GM12878 (cell line): ENCODE data around the gene NISCH. TPM values are rescaled to one million over a fixed set of nuclear protein-coding genes. Genes with fewer than 3 reads are reported as not detected.

Source experiments
- ATAC-seq: fragments of 200-7000 bp; cut with Tn5 transposase; 3 replicates; pipeline ENCODE4 v1.9.1; 2020; ENCODE audit warnings: mild to moderate bottlenecking, moderate library complexity
- BruUV-seq: library from RNA; stranded (reverse); fragments of 400-500 nt; replicated peaks from 2 replicates; lab custom pipeline; 2021; lab: Mats Ljungman, UMichigan
- CTCF ChIA-PET: fragments of 300-600 bp; sonication (Branson Sonifier 250); formaldehyde crosslinking; extraction: SDS; loops from one replicate; lab custom pipeline; 2021; ENCODE audit warnings: inconsistent platforms; lab: Yijun Ruan, JAX
- POLR2A ChIA-PET: fragments of 350-600 bp; formaldehyde crosslinking; extraction: SDS; loops from one replicate; lab custom pipeline; 2021; ENCODE audit warnings: inconsistent platforms; lab: Charles Lee
- RAD21 ChIA-PET: fragments of 300-600 bp; sonication (Branson Sonifier 250); formaldehyde crosslinking; loops from one replicate; lab custom pipeline; 2023; ENCODE audit warnings: antibody characterized with exemption; ENCODE audit not compliant: unreplicated experiment; lab: Charles Lee
- SMC1A ChIA-PET: fragments of 300-600 bp; sonication (Branson Sonifier 250); formaldehyde crosslinking; loops from one replicate; lab custom pipeline; 2023; ENCODE audit not compliant: unreplicated experiment, uncharacterized antibody; lab: Charles Lee
- DNase-seq: peaks from one replicate; pipeline ENCODE4 v3.0.0-alpha.2; 2011; ENCODE audit warnings: low read depth, low spot score
- FAIRE-seq: peaks from 3 replicates; lab custom pipeline; 2011; peaks lifted over from hg19 to GRCh38; lab: Jason Lieb, UNC
- H2AFZ ChIP-seq: 2 replicates; pipeline ENCODE4 v1.6.0; 2011; ENCODE audit warnings: low read depth, low read length, control low read depth; ENCODE audit not compliant: control insufficient read depth
- H3K27ac ChIP-seq: 2 replicates; pipeline ENCODE4 v1.5.1; 2011; ENCODE audit warnings: control low read depth; ENCODE audit not compliant: control insufficient read depth, insufficient read depth
- H3K27me3 ChIP-seq, 2 experiments: replicated peaks in 1 of 2; 2 replicates each; pipeline versions ENCODE4 v1.6.0 to v1.6.1; 2011; ENCODE audit warnings: low read length in 1 of 2; ENCODE audit not compliant: control insufficient read depth in 2 of 2, insufficient read depth in 2 of 2
- H3K36me3 ChIP-seq, 2 experiments: 2 replicates each; pipeline ENCODE4 v1.5.1; 2011; ENCODE audit warnings: low read length in 1 of 2; ENCODE audit not compliant: control insufficient read depth in 2 of 2, insufficient read depth in 2 of 2
- H3K4me1 ChIP-seq: 2 replicates; pipeline ENCODE4 v1.6.1; 2011; ENCODE audit warnings: mild to moderate bottlenecking, low read length, moderate library complexity, mixed read lengths; ENCODE audit not compliant: control insufficient read depth, insufficient read depth
- H3K4me2 ChIP-seq: 2 replicates; pipeline ENCODE4 v1.6.0; 2011; ENCODE audit warnings: control low read depth; ENCODE audit not compliant: control insufficient read depth, insufficient read depth
- H3K4me3 ChIP-seq: fragments of 200-600 bp; sonication (generic); 2 replicates; pipeline ENCODE4 v1.5.1; 2016
- H3K79me2 ChIP-seq: 2 replicates; pipeline ENCODE4 v1.6.0; 2011; ENCODE audit warnings: low read length; ENCODE audit not compliant: control insufficient read depth, insufficient read depth
- H3K9ac ChIP-seq: 2 replicates; pipeline ENCODE4 v1.8.0; 2011; ENCODE audit warnings: low read length, control low read depth, mixed read lengths; ENCODE audit not compliant: control insufficient read depth, insufficient read depth
- H3K9me3 ChIP-seq: replicated peaks from 3 replicates; pipeline ENCODE4 v1.5.1; 2011; ENCODE audit warnings: mild to moderate bottlenecking, low read length; ENCODE audit not compliant: control insufficient read depth, insufficient read depth
- H4K20me1 ChIP-seq: 2 replicates; pipeline ENCODE4 v1.6.0; 2011; ENCODE audit not compliant: control insufficient read depth, insufficient read depth
- CREM ChIP-seq: IDR thresholded peaks from 2 replicates; pipeline ENCODE4 v1.6.1; 2014; ENCODE audit warnings: antibody characterized with exemption, low read depth
- EP300 ChIP-seq, 2 experiments: fragments of 150-350 bp in 1 of 2; IDR thresholded peaks; 2 replicates each; pipeline ENCODE4 v1.6.1; 2011 to 2012; ENCODE audit warnings: low read depth in 2 of 2, low read length in 2 of 2, borderline replicate concordance in 1 of 2, improper control_type of control experiment in 1 of 2, inconsistent platforms in 1 of 2; ENCODE audit not compliant: control insufficient read depth in 1 of 2
- IKZF2 ChIP-seq, 2 experiments: fragments of 450-650 bp; IDR thresholded peaks; 2 replicates each; pipeline ENCODE4 v1.6.1; 2017; ENCODE audit warnings: mild to moderate bottlenecking in 2 of 2, moderate library complexity in 2 of 2
- RAD21 ChIP-seq: IDR thresholded peaks from 2 replicates; pipeline ENCODE4 v1.6.1; 2011; ENCODE audit warnings: mild to moderate bottlenecking, low read depth, low read length, moderate library complexity; ENCODE audit not compliant: insufficient read depth
- RELB ChIP-seq: fragments of 450-650 bp; IDR thresholded peaks from 2 replicates; pipeline ENCODE4 v1.6.1; 2017; ENCODE audit warnings: low read depth, mild to moderate bottlenecking, moderate library complexity
- REST ChIP-seq: IDR thresholded peaks from 2 replicates; pipeline ENCODE4 v1.6.1; 2012; ENCODE audit warnings: mild to moderate bottlenecking, low read depth, low read length
- SP1 ChIP-seq: IDR thresholded peaks from one replicate; pipeline ENCODE4 v1.6.1; 2011; ENCODE audit warnings: low read depth, low read length
- TAF1 ChIP-seq: IDR thresholded peaks from 2 replicates; pipeline ENCODE4 v1.6.1; 2011; ENCODE audit warnings: mild to moderate bottlenecking, low read depth, low read length, borderline replicate concordance
- USF1 ChIP-seq: IDR thresholded peaks from 2 replicates; pipeline ENCODE4 v1.6.1; 2011; ENCODE audit warnings: borderline replicate concordance, low read depth, mild to moderate bottlenecking, moderate library complexity, mixed read lengths, low read length; ENCODE audit not compliant: insufficient read depth; ENCODE audit errors: extremely low read length
- WGBS: methylation state at CpG from one replicate; pipeline ENCODE4 v1.1.6; 2016; ENCODE audit warnings: low lambda C conversion rate; ENCODE audit not compliant: insufficient replicate concordance, insufficient coverage; ENCODE audit errors: missing lambda C conversion rate; 5-methylcytosine and 5-hydroxymethylcytosine counted together
- in situ Hi-C: fragments of 300-500 bp; cut with MboI; formaldehyde crosslinking; loops from 9 replicates; pipeline ENCODE4 v1.14.3; 2018; ENCODE audit warnings: mixed read lengths
- intact Hi-C: fragments of 100-400 bp; cut with micrococcal nuclease; formaldehyde crosslinking; loops from one replicate; pipeline ENCODE4 v1.14.2; 2022; ENCODE audit not compliant: unreplicated experiment
- polyA plus RNA-seq, 11 experiments: library from polyadenylated mRNA; depleted of rRNA in 4 of 11; unstranded in 6 of 11; stranded (reverse) in 5 of 11; fragments of >200 nt; fragmentation: Nextera tagmentation in 4 of 11; fragmentation: Illumina TruSeq in 1 of 11; extraction: Ambion mirVana in 4 of 11; extraction: Trizol in 1 of 11; gene quantifications; 1 replicate in 1 of 11; 2 replicates in 10 of 11; pipeline versions ENCODE4 v1.2.1 to v1.2.3, GENCODE V29; 2011 to 2016; ENCODE audit warnings: inconsistent platforms in 2 of 11, missing spikeins in 2 of 11, low read depth in 1 of 11
- total RNA-seq, 4 experiments: library from RNA; depleted of rRNA in 3 of 4; stranded (reverse); fragments of >200 nt in 3 of 4; fragmentation: Illumina TruSeq in 1 of 4; extraction: Trizol in 1 of 4; gene quantifications; 2 replicates each; pipeline versions ENCODE4 v1.2.1 to v1.2.3, GENCODE V29; 2013 to 2021

Gene NISCH
- total and polyA plus RNA-seq, 10 of the 15 experiments (the other 5 are each of a cell fraction or from before 2014, with no cell fraction given): 0.76 to 52.5 (median 24.6) TPM

DNA sequence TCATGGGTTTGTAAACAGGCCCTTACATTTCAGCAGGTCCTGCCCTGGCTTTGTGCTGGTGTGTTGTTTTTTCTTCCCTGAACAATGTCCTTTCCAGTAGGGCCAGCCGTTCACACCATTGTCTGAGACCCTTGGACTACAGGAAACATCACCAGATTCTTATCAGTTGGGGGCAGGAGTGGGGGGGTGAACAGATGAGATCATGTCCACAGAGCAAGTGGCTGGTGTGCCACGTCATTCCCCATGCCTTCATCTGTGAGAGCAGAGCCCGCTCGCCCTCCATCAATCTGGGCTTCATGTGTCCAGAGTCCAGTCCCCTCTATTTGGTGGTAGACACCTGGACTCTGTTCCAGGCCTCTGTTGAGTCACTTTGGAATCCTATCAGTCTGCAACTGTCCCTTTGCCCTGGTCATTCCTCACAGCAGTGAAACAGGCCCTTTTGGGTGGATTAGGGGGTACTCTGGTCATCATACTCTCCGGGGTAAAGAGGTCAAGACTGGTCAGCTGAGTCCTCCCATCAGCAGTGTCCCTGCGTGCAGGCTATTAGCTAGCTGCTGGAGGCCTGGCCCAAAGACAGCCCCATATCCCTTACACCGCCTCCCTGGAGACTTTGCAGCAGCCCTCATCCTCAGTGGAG is 25.5 kb upstream of the NISCH start:
- Histone ChIP-seq H3K4me1 (no peaks in the 10 kb centered on the region), H3K9me3 (no peaks in the 10 kb centered on the region), H4K20me1 (no peaks in the 10 kb centered on the region), H3K36me3 (no peaks in the 10 kb centered on the region), H3K4me3 (no peak overlapping the region), H3K79me2 (no peaks in the 10 kb centered on the region), H2AFZ (no peak overlapping the region), H3K9ac (no peak overlapping the region)
- POLR2A ChIA-PET: interaction anchor here (1.1 kb wide), 1 partner anchor 17 kb away, joined by 3 read pairs; no protein-coding TSS in a partner anchor
- intact Hi-C loops: no loop called here
- 41% methylated on average over 7 of the region's 7 CpGs for WGBS
- FAIRE-seq: no peak
- TF ChIP-seq IKZF2 (IDR thresholded peaks at IDR 0.05) (no peak), RELB (no peak), TAF1 (no peak)
- TF ChIP-seq, all 136 proteins: peak for 0
- ATAC-seq (no peak), DNase-seq (no peak)
- Histone ChIP-seq H3K27me3 (no peaks in the 10 kb centered on the region), H3K27ac (no peak overlapping the region), H3K4me2 (no peak overlapping the region)
- in situ Hi-C loops: no loop called here
- SMC1A ChIA-PET: interaction anchor here (1.0 to 2.6 kb wide), 2 partner anchors 16 to 17 kb away, joined by 5 to 14 read pairs; partner anchors contain the start of gene SEMA3G
- no TSS peak for BruUV-seq
- CTCF ChIA-PET: interaction anchor here (1.0 to 8.8 kb wide), 4 partner anchors 17 to 152 kb away, joined by 4 to 147 read pairs (median 15); partner anchors contain the start of genes SEMA3G and TNNC1
- RAD21 ChIA-PET: no interaction called here

- Histone ChIP-seq H3K4me2 (no peak overlapping the region), H3K27ac (no peak overlapping the region), H3K4me3 (no peak overlapping the region), H3K79me2 (no peaks in the 10 kb centered on the region), H4K20me1 (no peaks in the 10 kb centered on the region), H3K9me3 (no peaks in the 10 kb centered on the region), H3K27me3 (no peaks in the 10 kb centered on the region), H2AFZ (no peak overlapping the region), H3K36me3 (no peaks in the 10 kb centered on the region), H3K4me1 (no peaks in the 10 kb centered on the region), H3K9ac (no peak overlapping the region)
- DNase-seq: no peak
- RAD21 ChIA-PET: no interaction called here
- WGBS: 43% methylated on average over 9 of the region's 9 CpGs
- ATAC-seq: no peak
- in situ Hi-C loops: no loop called here
- POLR2A ChIA-PET: no interaction called here
- no peak for FAIRE-seq
- BruUV-seq: no TSS peak
- CTCF ChIA-PET: interaction anchor here (1.5 to 8.8 kb wide), 3 partner anchors 11 to 18 kb away, joined by 3 to 147 read pairs (median 16); partner anchors contain the start of gene SEMA3G
- intact Hi-C loops: no loop called here
- SMC1A ChIA-PET: interaction anchor here (1.7 kb wide), 1 partner anchor 18 kb away, joined by 4 read pairs; no protein-coding TSS in a partner anchor
- TF ChIP-seq RAD21: no peak
- TF ChIP-seq REST: no peak
- TF ChIP-seq USF1: no peak
- no peak for TF ChIP-seq SP1
- TF ChIP-seq CREM: no peak
- no peak for TF ChIP-seq EP300 (IDR thresholded peaks at IDR 0.05; ENCODE audit: borderline replicate concordance in 1 of 2, control insufficient read depth in 1 of 2, low read depth in 2 of 2, low read length in 2 of 2)
Measured at GRCh38 chr3:52430416-52430810, 25.0 kb upstream of the NISCH start.
